Measurements from ENCODE around the gene RAE1.

Gene RAE1

GRCh38 chr20:57351042-57351783 is at the start of gene RAE1:
Gene RAE1, plus strand, starts transcription at chr20:57351255. Its CDS starts 2,784 bp downstream, at chr20:57354039.
- FAIRE-seq, result peak; percentile 62

GRCh38 chr20:57306747-57307146 is 44.3 kb upstream of the RAE1 start:
- no peak for FAIRE-seq

- FAIRE-seq, result no peak
These were observed 42.4 kb upstream of the RAE1 start for GRCh38 chr20:57308451-57309271.

- no peak for FAIRE-seq
These were observed 41.4 kb upstream of the RAE1 start for GRCh38 chr20:57309544-57310115.

GRCh38 chr20:57310821-57311514 is 40.1 kb upstream of the RAE1 start:
- no peak for FAIRE-seq

- no peak for FAIRE-seq
These were observed 38.9 kb upstream of the RAE1 start for GRCh38 chr20:57312138-57312537.

GRCh38 chr20:57313230-57313629 is 37.8 kb upstream of the RAE1 start:
- FAIRE-seq, result no peak

GRCh38 chr20:57313951-57314350 is 37.1 kb upstream of the RAE1 start:
- no peak for FAIRE-seq

GRCh38 chr20:57315083-57315975 is 35.7 kb upstream of the RAE1 start:
- no peak for FAIRE-seq

- no peak for FAIRE-seq
These were observed 35.0 kb upstream of the RAE1 start for GRCh38 chr20:57315976-57316480.

- FAIRE-seq, result no peak
These were observed 34.3 kb upstream of the RAE1 start for GRCh38 chr20:57316795-57317201.

- no peak for FAIRE-seq
These were observed 33.7 kb upstream of the RAE1 start for GRCh38 chr20:57317316-57317788.

- no peak for FAIRE-seq
These were observed 33.2 kb upstream of the RAE1 start for GRCh38 chr20:57317789-57318371.

- no peak for FAIRE-seq
These were observed 31.5 kb upstream of the RAE1 start for GRCh38 chr20:57319584-57319983.

- FAIRE-seq, result no peak
These were observed 30.7 kb upstream of the RAE1 start for GRCh38 chr20:57320358-57320757.

GRCh38 chr20:57321142-57321541 is 29.9 kb upstream of the RAE1 start:
- FAIRE-seq, result no peak

- no peak for FAIRE-seq
These were observed 28.6 kb upstream of the RAE1 start for GRCh38 chr20:57322476-57322875.

- FAIRE-seq, result no peak
These were observed 28.0 kb upstream of the RAE1 start for GRCh38 chr20:57323034-57323433.

GRCh38 chr20:57325632-57326356 is 25.3 kb upstream of the RAE1 start:
- FAIRE-seq, result no peak

- FAIRE-seq, result no peak
These were observed 24.2 kb upstream of the RAE1 start for GRCh38 chr20:57326667-57327455.

All from islet of Langerhans (tissue), 1 donor.